ENCODE measurements around the gene TBCCD1.
"Not testable (repeated sequence)": the region's sequence is repeated elsewhere in the genome, so short reads cannot be mapped to it uniquely, and the experiment has no call there.

The TBCCD1 gene

GRCh38 chr3:186588632-186589031 is 21.5 kb upstream of the TBCCD1 start:
- no peak for FAIRE-seq

GRCh38 chr3:186587183-186587582 is 20.0 kb upstream of the TBCCD1 start:
- no peak for TF ChIP-seq POLR2AphosphoS5 (IDR thresholded peaks at IDR 0.05; ENCODE audit: low read depth, low read length)
- TF ChIP-seq PAX5 (IDR thresholded peaks at IDR 0.05; ENCODE audit: insufficient read depth, low read length, severe bottlenecking), result no peak
- TF ChIP-seq SPI1 (IDR thresholded peaks at IDR 0.05; ENCODE audit: low read depth, low read length), result no peak
- TF ChIP-seq TAF1 (IDR thresholded peaks at IDR 0.05; ENCODE audit: low read depth, low read length), result no peak
- TF ChIP-seq POLR2A (IDR thresholded peaks at IDR 0.05; ENCODE audit: low read depth, low read length), result no peak
- no peak for TF ChIP-seq POU2F2 (IDR thresholded peaks at IDR 0.05; ENCODE audit: low read depth, low read length)
- FAIRE-seq (no peak), DNase-seq (ENCODE audit: insufficient read length, low spot score) (no peak)

More at GRCh38 chr3:186588632-186589031, 21.5 kb upstream of the TBCCD1 start:
- no peak for DNase-seq (ENCODE audit: insufficient read length, low spot score)
- TF ChIP-seq POLR2AphosphoS5 (IDR thresholded peaks at IDR 0.05; ENCODE audit: low read depth, low read length), result no peak
- no peak for TF ChIP-seq POU2F2 (IDR thresholded peaks at IDR 0.05; ENCODE audit: low read depth, low read length)
- no peak for TF ChIP-seq SPI1 (IDR thresholded peaks at IDR 0.05; ENCODE audit: low read depth, low read length)
- no peak for TF ChIP-seq PAX5 (IDR thresholded peaks at IDR 0.05; ENCODE audit: insufficient read depth, low read length, severe bottlenecking)
- TF ChIP-seq TAF1 (IDR thresholded peaks at IDR 0.05; ENCODE audit: low read depth, low read length), result no peak
- TF ChIP-seq POLR2A (IDR thresholded peaks at IDR 0.05; ENCODE audit: low read depth, low read length), result no peak

GRCh38 chr3:186586245-186586644 is 19.1 kb upstream of the TBCCD1 start:
- not testable (repeated sequence) for DNase-seq (ENCODE audit: insufficient read length, low spot score); FAIRE-seq

GRCh38 chr3:186583831-186584230 is 16.7 kb upstream of the TBCCD1 start:
- FAIRE-seq (no peak), DNase-seq (ENCODE audit: insufficient read length, low spot score) (no peak)
- TF ChIP-seq POU2F2 (IDR thresholded peaks at IDR 0.05; ENCODE audit: low read depth, low read length) (no peak), SPI1 (IDR thresholded peaks at IDR 0.05; ENCODE audit: low read depth, low read length) (no peak), POLR2A (IDR thresholded peaks at IDR 0.05; ENCODE audit: low read depth, low read length) (no peak), PAX5 (IDR thresholded peaks at IDR 0.05; ENCODE audit: insufficient read depth, low read length, severe bottlenecking) (no peak), TAF1 (IDR thresholded peaks at IDR 0.05; ENCODE audit: low read depth, low read length) (no peak), POLR2AphosphoS5 (IDR thresholded peaks at IDR 0.05; ENCODE audit: low read depth, low read length) (no peak)

- FAIRE-seq (peak; percentile 20), DNase-seq (ENCODE audit: insufficient read length, low spot score) (no peak)
- TF ChIP-seq POU2F2 (IDR thresholded peaks at IDR 0.05; ENCODE audit: low read depth, low read length), result no peak
- no peak for TF ChIP-seq POLR2AphosphoS5 (IDR thresholded peaks at IDR 0.05; ENCODE audit: low read depth, low read length)
- TF ChIP-seq SPI1 (IDR thresholded peaks at IDR 0.05; ENCODE audit: low read depth, low read length), result no peak
- no peak for TF ChIP-seq PAX5 (IDR thresholded peaks at IDR 0.05; ENCODE audit: insufficient read depth, low read length, severe bottlenecking)
- no peak for TF ChIP-seq POLR2A (IDR thresholded peaks at IDR 0.05; ENCODE audit: low read depth, low read length)
- no peak for TF ChIP-seq TAF1 (IDR thresholded peaks at IDR 0.05; ENCODE audit: low read depth, low read length)
These were observed 15.4 kb upstream of the TBCCD1 start for GRCh38 chr3:186582541-186582940.

GRCh38 chr3:186580785-186581184 is 13.6 kb upstream of the TBCCD1 start:
- no peak for DNase-seq (ENCODE audit: insufficient read length, low spot score)
- no peak for TF ChIP-seq SPI1 (IDR thresholded peaks at IDR 0.05; ENCODE audit: low read depth, low read length)
- TF ChIP-seq PAX5 (IDR thresholded peaks at IDR 0.05; ENCODE audit: insufficient read depth, low read length, severe bottlenecking), result no peak
- no peak for TF ChIP-seq POLR2AphosphoS5 (IDR thresholded peaks at IDR 0.05; ENCODE audit: low read depth, low read length)
- no peak for TF ChIP-seq POLR2A (IDR thresholded peaks at IDR 0.05; ENCODE audit: low read depth, low read length)
- no peak for TF ChIP-seq TAF1 (IDR thresholded peaks at IDR 0.05; ENCODE audit: low read depth, low read length)
- no peak for TF ChIP-seq POU2F2 (IDR thresholded peaks at IDR 0.05; ENCODE audit: low read depth, low read length)
- FAIRE-seq, result no peak

GRCh38 chr3:186577521-186577920 is 10.4 kb upstream of the TBCCD1 start:
- DNase-seq (ENCODE audit: insufficient read length, low spot score) (no peak), FAIRE-seq (no peak)
- no peak for TF ChIP-seq POLR2AphosphoS5 (IDR thresholded peaks at IDR 0.05; ENCODE audit: low read depth, low read length)
- no peak for TF ChIP-seq SPI1 (IDR thresholded peaks at IDR 0.05; ENCODE audit: low read depth, low read length)
- TF ChIP-seq POU2F2 (IDR thresholded peaks at IDR 0.05; ENCODE audit: low read depth, low read length), result no peak
- TF ChIP-seq POLR2A (IDR thresholded peaks at IDR 0.05; ENCODE audit: low read depth, low read length), result no peak
- no peak for TF ChIP-seq TAF1 (IDR thresholded peaks at IDR 0.05; ENCODE audit: low read depth, low read length)
- no peak for TF ChIP-seq PAX5 (IDR thresholded peaks at IDR 0.05; ENCODE audit: insufficient read depth, low read length, severe bottlenecking)

GRCh38 chr3:186571644-186572013 is 4.5 kb upstream of the TBCCD1 start:
- DNase-seq (ENCODE audit: insufficient read length, low spot score) (no peak), FAIRE-seq (no peak)
- TF ChIP-seq POU2F2 (IDR thresholded peaks at IDR 0.05; ENCODE audit: low read depth, low read length) (no peak), SPI1 (IDR thresholded peaks at IDR 0.05; ENCODE audit: low read depth, low read length) (peak; percentile 73)

- DNase-seq (ENCODE audit: insufficient read length, low spot score) (no peak), FAIRE-seq (no peak)
- TF ChIP-seq POLR2A (IDR thresholded peaks at IDR 0.05; ENCODE audit: low read depth, low read length) (no peak), PAX5 (IDR thresholded peaks at IDR 0.05; ENCODE audit: insufficient read depth, low read length, severe bottlenecking) (no peak), SPI1 (IDR thresholded peaks at IDR 0.05; ENCODE audit: low read depth, low read length) (no peak), TAF1 (IDR thresholded peaks at IDR 0.05; ENCODE audit: low read depth, low read length) (no peak), POLR2AphosphoS5 (IDR thresholded peaks at IDR 0.05; ENCODE audit: low read depth, low read length) (no peak), POU2F2 (IDR thresholded peaks at IDR 0.05; ENCODE audit: low read depth, low read length) (no peak)
These were observed 4.0 kb upstream of the TBCCD1 start for GRCh38 chr3:186570941-186571643.
